ENCODE data around the gene SECISBP2.

The SECISBP2 gene

GRCh38 chr9:89363921-89364665 is 45.8 kb downstream of the SECISBP2 start:
- Histone ChIP-seq H3K4me3 (ENCODE audit: insufficient read depth in 1 of 2, low read depth in 1 of 2, low read length in 2 of 2) (no peak overlapping the region), H4K91ac (ENCODE audit: low read length) (no peak overlapping the region), H2AK5ac (ENCODE audit: low read length, severe bottlenecking) (no peak overlapping the region), H2AFZ (ENCODE audit: low read depth, low read length) (no peak overlapping the region), H3K27me3 (ENCODE audit: control insufficient read depth in 1 of 2, insufficient read depth in 1 of 2, low read length in 2 of 2) (no peaks in the 10 kb centered on the region), H3K4me2 (ENCODE audit: low read length, poor library complexity, severe bottlenecking) (no peak overlapping the region), H2BK5ac (ENCODE audit: low read depth, low read length, poor library complexity, severe bottlenecking) (no peak overlapping the region), H3K4ac (ENCODE audit: low read depth in 1 of 2, low read length in 2 of 2) (no peak overlapping the region), H3K4me1 (ENCODE audit: control insufficient read depth, insufficient read depth, low read depth, low read length) (peaks cover 1% of the 10 kb centered on the region), H4K8ac (ENCODE audit: low read length) (no peak overlapping the region), H3K9ac (ENCODE audit: low read length) (no peak overlapping the region), H3K18ac (ENCODE audit: low read depth in 1 of 2, low read length in 2 of 2) (no peak overlapping the region), H3K27ac (ENCODE audit: low read length, poor library complexity, severe bottlenecking) (no peak overlapping the region), H3K9me3 (ENCODE audit: control insufficient read depth, low read length) (no peaks in the 10 kb centered on the region), H3K14ac (ENCODE audit: low read length in 2 of 2) (no peak overlapping the region), H3K36me3 (ENCODE audit: control insufficient read depth in 1 of 2, insufficient read depth in 2 of 2, low read depth in 1 of 2, low read length in 2 of 2) (peaks cover 36 to 60% of the 10 kb centered on the region in 2 experiments), H3K23ac (ENCODE audit: low read length in 2 of 2) (no peak overlapping the region), H3K79me1 (replicated peaks; ENCODE audit: low read length, poor library complexity, severe bottlenecking) (no peaks in the 10 kb centered on the region), H2BK15ac (ENCODE audit: low read depth, poor library complexity, severe bottlenecking) (no peak overlapping the region), H2BK12ac (ENCODE audit: low read length in 2 of 2) (no peak overlapping the region), H2BK120ac (ENCODE audit: low read depth, low read length) (no peak overlapping the region)
- no peak for DNase-seq
- WGBS: 96% methylated on average over 8 of the region's 9 CpGs

GRCh38 chr9:89364666-89365531 is 46.6 kb downstream of the SECISBP2 start:
- no peak overlapping the region for H3K9ac ChIP-seq (ENCODE audit: low read length)
- no peak overlapping the region for H2BK15ac ChIP-seq (ENCODE audit: low read depth, poor library complexity, severe bottlenecking)
- no peak overlapping the region for H4K8ac ChIP-seq (ENCODE audit: low read length)
- DNase-seq: no peak
- no peak overlapping the region for H3K27ac ChIP-seq (ENCODE audit: low read length, poor library complexity, severe bottlenecking)
- H3K23ac ChIP-seq (ENCODE audit: low read length in 2 of 2): no peak overlapping the region
- H3K79me1 ChIP-seq (replicated peaks; ENCODE audit: low read length, poor library complexity, severe bottlenecking): no peaks in the 10 kb centered on the region
- peaks cover 1% of the 10 kb centered on the region for H3K4me1 ChIP-seq (ENCODE audit: control insufficient read depth, insufficient read depth, low read depth, low read length)
- H2AFZ ChIP-seq (ENCODE audit: low read depth, low read length): no peak overlapping the region
- H3K4me3 ChIP-seq (ENCODE audit: insufficient read depth in 1 of 2, low read depth in 1 of 2, low read length in 2 of 2): no peak overlapping the region
- no peak overlapping the region for H2BK120ac ChIP-seq (ENCODE audit: low read depth, low read length)
- no peak overlapping the region for H2BK12ac ChIP-seq (ENCODE audit: low read length in 2 of 2)
- H3K27me3 ChIP-seq (ENCODE audit: control insufficient read depth in 1 of 2, insufficient read depth in 1 of 2, low read length in 2 of 2): no peaks in the 10 kb centered on the region
- no peak overlapping the region for H3K18ac ChIP-seq (ENCODE audit: low read depth in 1 of 2, low read length in 2 of 2)
- H4K91ac ChIP-seq (ENCODE audit: low read length): no peak overlapping the region
- no peaks in the 10 kb centered on the region for H3K9me3 ChIP-seq (ENCODE audit: control insufficient read depth, low read length)
- peaks cover 32 to 55% of the 10 kb centered on the region in 2 experiments for H3K36me3 ChIP-seq (ENCODE audit: control insufficient read depth in 1 of 2, insufficient read depth in 2 of 2, low read depth in 1 of 2, low read length in 2 of 2)
- H3K14ac ChIP-seq (ENCODE audit: low read length in 2 of 2): no peak overlapping the region
- H2BK5ac ChIP-seq (ENCODE audit: low read depth, low read length, poor library complexity, severe bottlenecking): no peak overlapping the region
- no peak overlapping the region for H3K4me2 ChIP-seq (ENCODE audit: low read length, poor library complexity, severe bottlenecking)
- 94% methylated on average over 14 of the region's 17 CpGs for WGBS
- H3K4ac ChIP-seq (ENCODE audit: low read depth in 1 of 2, low read length in 2 of 2): no peak overlapping the region
- H2AK5ac ChIP-seq (ENCODE audit: low read length, severe bottlenecking): no peak overlapping the region

- Histone ChIP-seq H3K27ac (ENCODE audit: low read length, poor library complexity, severe bottlenecking) (no peak overlapping the region), H3K4me2 (ENCODE audit: low read length, poor library complexity, severe bottlenecking) (no peak overlapping the region), H3K36me3 (ENCODE audit: control insufficient read depth in 1 of 2, insufficient read depth in 2 of 2, low read depth in 1 of 2, low read length in 2 of 2) (peaks cover 25 to 57% of the 10 kb centered on the region in 2 experiments), H3K79me1 (replicated peaks; ENCODE audit: low read length, poor library complexity, severe bottlenecking) (no peaks in the 10 kb centered on the region), H3K4me1 (ENCODE audit: control insufficient read depth, insufficient read depth, low read depth, low read length) (peaks cover 5% of the 10 kb centered on the region), H2BK120ac (ENCODE audit: low read depth, low read length) (no peak overlapping the region), H3K27me3 (ENCODE audit: control insufficient read depth in 1 of 2, insufficient read depth in 1 of 2, low read length in 2 of 2) (no peaks in the 10 kb centered on the region), H2AFZ (ENCODE audit: low read depth, low read length) (no peak overlapping the region), H3K4me3 (ENCODE audit: insufficient read depth in 1 of 2, low read depth in 1 of 2, low read length in 2 of 2) (no peak overlapping the region), H2AK5ac (ENCODE audit: low read length, severe bottlenecking) (no peak overlapping the region), H3K23ac (ENCODE audit: low read length in 2 of 2) (no peak overlapping the region), H2BK15ac (ENCODE audit: low read depth, poor library complexity, severe bottlenecking) (no peak overlapping the region), H3K9me3 (ENCODE audit: control insufficient read depth, low read length) (no peaks in the 10 kb centered on the region), H4K8ac (ENCODE audit: low read length) (no peak overlapping the region), H2BK5ac (ENCODE audit: low read depth, low read length, poor library complexity, severe bottlenecking) (no peak overlapping the region), H4K91ac (ENCODE audit: low read length) (no peak overlapping the region), H3K4ac (ENCODE audit: low read depth in 1 of 2, low read length in 2 of 2) (no peak overlapping the region), H3K18ac (ENCODE audit: low read depth in 1 of 2, low read length in 2 of 2) (no peak overlapping the region), H3K9ac (ENCODE audit: low read length) (no peak overlapping the region), H3K14ac (ENCODE audit: low read length in 2 of 2) (no peak overlapping the region), H2BK12ac (ENCODE audit: low read length in 2 of 2) (no peak overlapping the region)
- no peak for DNase-seq
- 95% methylated on average over 2 of the region's 2 CpGs for WGBS
Observed at GRCh38 chr9:89365532-89365912, 47.2 kb downstream of the SECISBP2 start.

GRCh38 chr9:89366711-89367110 is 48.4 kb downstream of the SECISBP2 start:
- H3K4me1 ChIP-seq (ENCODE audit: control insufficient read depth, insufficient read depth, low read depth, low read length): peaks cover 7% of the 10 kb centered on the region
- H2BK5ac ChIP-seq (ENCODE audit: low read depth, low read length, poor library complexity, severe bottlenecking): no peak overlapping the region
- H3K9ac ChIP-seq (ENCODE audit: low read length): no peak overlapping the region
- no peaks in the 10 kb centered on the region for H3K27me3 ChIP-seq (ENCODE audit: control insufficient read depth in 1 of 2, insufficient read depth in 1 of 2, low read length in 2 of 2)
- H2BK120ac ChIP-seq (ENCODE audit: low read depth, low read length): no peak overlapping the region
- H3K27ac ChIP-seq (ENCODE audit: low read length, poor library complexity, severe bottlenecking): no peak overlapping the region
- H4K91ac ChIP-seq (ENCODE audit: low read length): no peak overlapping the region
- no peak overlapping the region for H3K4ac ChIP-seq (ENCODE audit: low read depth in 1 of 2, low read length in 2 of 2)
- no peak overlapping the region for H2BK15ac ChIP-seq (ENCODE audit: low read depth, poor library complexity, severe bottlenecking)
- no peak overlapping the region for H4K8ac ChIP-seq (ENCODE audit: low read length)
- peaks cover 13 to 53% of the 10 kb centered on the region in 2 experiments for H3K36me3 ChIP-seq (ENCODE audit: control insufficient read depth in 1 of 2, insufficient read depth in 2 of 2, low read depth in 1 of 2, low read length in 2 of 2)
- no peak overlapping the region for H2AFZ ChIP-seq (ENCODE audit: low read depth, low read length)
- no peak overlapping the region for H3K14ac ChIP-seq (ENCODE audit: low read length in 2 of 2)
- no peak overlapping the region for H3K18ac ChIP-seq (ENCODE audit: low read depth in 1 of 2, low read length in 2 of 2)
- DNase-seq: no peak
- no peak overlapping the region for H3K23ac ChIP-seq (ENCODE audit: low read length in 2 of 2)
- no peaks in the 10 kb centered on the region for H3K9me3 ChIP-seq (ENCODE audit: control insufficient read depth, low read length)
- H3K4me2 ChIP-seq (ENCODE audit: low read length, poor library complexity, severe bottlenecking): no peak overlapping the region
- no peak overlapping the region for H2BK12ac ChIP-seq (ENCODE audit: low read length in 2 of 2)
- WGBS: 83% methylated on average over 2 of the region's 3 CpGs
- H3K79me1 ChIP-seq (replicated peaks; ENCODE audit: low read length, poor library complexity, severe bottlenecking): no peaks in the 10 kb centered on the region
- H3K4me3 ChIP-seq (ENCODE audit: insufficient read depth in 1 of 2, low read depth in 1 of 2, low read length in 2 of 2): no peak overlapping the region
- no peak overlapping the region for H2AK5ac ChIP-seq (ENCODE audit: low read length, severe bottlenecking)
